HFF-Myc (cell line): ENCODE results near the gene ATP2B1.
A peak's percentile ranks its signal among the peaks of the same experiment; 100 is the strongest.

ENCODE experiments used
- DNase-seq: peaks from one replicate; pipeline ENCODE4 v3.0.0-alpha.2; 2011; ENCODE audit warnings: low read depth; ENCODE audit errors: extremely low read depth
- H3K4me3 ChIP-seq: replicated peaks from 2 replicates; pipeline ENCODE4 v1.5.1; 2011; ENCODE audit warnings: low read depth, mild to moderate bottlenecking, control low read depth, low read length
- CTCF ChIP-seq: IDR thresholded peaks from 2 replicates; pipeline ENCODE4 v1.5.1; 2012; ENCODE audit warnings: mild to moderate bottlenecking, low read depth, low read length, control low read depth; ENCODE audit errors: missing control alignments

The ATP2B1 gene

GRCh38 chr12:89721291-89721987 is 12.8 kb upstream of the ATP2B1 start:
- TF ChIP-seq CTCF: no peak
- DNase-seq: no peak
- H3K4me3 ChIP-seq: no peak overlapping the region

- DNase-seq: no peak
- H3K4me3 ChIP-seq: no peak overlapping the region
- no peak for TF ChIP-seq CTCF
Observed at GRCh38 chr12:89717759-89718523, 9.3 kb upstream of the ATP2B1 start.

GRCh38 chr12:89712706-89713105 is 4.1 kb upstream of the ATP2B1 start:
- DNase-seq: no peak
- TF ChIP-seq CTCF: no peak
- no peak overlapping the region for H3K4me3 ChIP-seq

- no peak for TF ChIP-seq CTCF
- peak overlapping the region; percentile 88 for H3K4me3 ChIP-seq
- DNase-seq: no peak
Observed at GRCh38 chr12:89710873-89711750, 2.5 kb upstream of the ATP2B1 start.

GRCh38 chr12:89709995-89710872 is 1.6 kb upstream of the ATP2B1 start:
- no peak for DNase-seq
- no peak for TF ChIP-seq CTCF
- H3K4me3 ChIP-seq: peak overlapping the region; percentile 88
